OCI-LY1 (cell line): ENCODE data around the gene PNMA8C.

Source experiments
- CTCF ChIP-seq: fragments of 200-600 bp; sonication (generic), shearing (Covaris generic); IDR thresholded peaks from 2 replicates; pipeline ENCODE4 v1.5.1; 2017; ENCODE audit warnings: mild to moderate bottlenecking, antibody characterized with exemption, low read length, moderate library complexity, mixed read lengths
- EZH2 ChIP-seq: fragments of 200-600 bp; sonication (generic), shearing (Covaris generic); IDR thresholded peaks from 2 replicates; pipeline ENCODE4 v1.8.0; 2017; ENCODE audit warnings: borderline replicate concordance, mixed run types, mild to moderate bottlenecking, antibody characterized with exemption, low read length, moderate library complexity, mixed read lengths

- no peak for TF ChIP-seq CTCF
- TF ChIP-seq EZH2: no peak
Observed at GRCh38 chr19:46394402-46394797, 34.3 kb downstream of the PNMA8C start.
